ENCODE data around the gene SH2D3C. TPM values are rescaled to one million over a fixed set of nuclear protein-coding genes. Genes with fewer than 3 reads are reported as not detected.

SH2D3C gene
- total and polyA plus RNA-seq, 9 of the 15 experiments (the other 6 are each of a cell fraction or from before 2014, with no cell fraction given), result 0.03 to 1.2 (median 0.22) TPM; not detected in 1

- FAIRE-seq, result no peak
- in situ Hi-C loops (cut with MboI) (loop anchor here (10.0 kb wide), 1 partner anchor 135 kb away; no protein-coding TSS in a partner anchor), intact Hi-C loops (cut with micrococcal nuclease) (loop anchor here (10.0 kb wide), 1 partner anchor 305 kb away; no protein-coding TSS in a partner anchor)
- WGBS (ENCODE audit: insufficient coverage, low coverage, missing lambda C conversion rate), result 42% methylated on average over 6 of the region's 9 CpGs
- Histone ChIP-seq H3K27ac (ENCODE audit: extremely low read depth, low read depth, low read length) (no peak overlapping the region), H3K4me2 (ENCODE audit: insufficient read depth, low read length) (no peak overlapping the region), H3K4me1 (replicated peaks in 1 of 2; ENCODE audit: control insufficient read depth in 2 of 2, insufficient read depth in 2 of 2, low read length in 2 of 2) (peaks cover 7 to 41% of the 10 kb centered on the region in 2 experiments; a peak in 4 of 5 replicates), H3K9ac (ENCODE audit: insufficient read depth in 1 of 2, low read depth in 2 of 2, low read length in 2 of 2) (no peak overlapping the region), H3K27me3 (ENCODE audit: control insufficient read depth in 2 of 2, insufficient read depth in 2 of 2, low read length in 2 of 2) (no peaks in the 10 kb centered on the region), H3K9me3 (replicated peaks; ENCODE audit: control insufficient read depth, insufficient read depth, low read depth, low read length) (no peaks in the 10 kb centered on the region), H3K9me1 (ENCODE audit: control insufficient read depth, insufficient read depth, low read length) (no peaks in the 10 kb centered on the region), H3K36me3 (ENCODE audit: control insufficient read depth, insufficient read depth, low read length) (no peaks in the 10 kb centered on the region), H4K20me1 (replicated peaks; ENCODE audit: control insufficient read depth, insufficient read depth, low read length) (no peaks in the 10 kb centered on the region; the same call in 1 of the 2 replicates), H3K4me3 (no peak overlapping the region), H2AFZ (ENCODE audit: low read depth, low read length) (no peak overlapping the region), H3K79me2 (ENCODE audit: control insufficient read depth, insufficient read depth, low read length) (peaks cover 4% of the 10 kb centered on the region; the same call in 2 of the 3 replicates)
- no TSS peak for BruUV-seq (replicated peaks)
- no peak for ATAC-seq
- DNase-seq (ENCODE audit: extremely low read depth in 1 of 4, low spot score in 3 of 4), result no peak
- TF ChIP-seq ZNF274 (IDR thresholded peaks at IDR 0.05; ENCODE audit: borderline replicate concordance, low read depth, low read length), result no peak
- ChIA-PET CTCF (ENCODE audit: low intra/inter-chr PET ratio) (no interaction called here), POLR2A (interaction anchor here (0.6 kb wide), 1 partner anchor 196 kb away, joined by 3 read pairs; no protein-coding TSS in a partner anchor)
Observed at GRCh38 chr9:127730262-127730661, 48.2 kb downstream of the SH2D3C start.

GRCh38 chr9:127729522-127730256, 48.8 kb downstream of the SH2D3C start:
- DNase-seq (ENCODE audit: extremely low read depth in 1 of 4, low spot score in 3 of 4), result no peak
- intact Hi-C loops (cut with micrococcal nuclease), result loop anchor here (10.0 kb wide), 1 partner anchor 305 kb away; no protein-coding TSS in a partner anchor
- Histone ChIP-seq H3K4me2 (ENCODE audit: insufficient read depth, low read length) (no peak overlapping the region), H3K9me1 (ENCODE audit: control insufficient read depth, insufficient read depth, low read length) (no peaks in the 10 kb centered on the region), H3K27me3 (ENCODE audit: control insufficient read depth in 2 of 2, insufficient read depth in 2 of 2, low read length in 2 of 2) (no peaks in the 10 kb centered on the region), H3K9me3 (replicated peaks; ENCODE audit: control insufficient read depth, insufficient read depth, low read depth, low read length) (no peaks in the 10 kb centered on the region), H3K4me1 (replicated peaks in 1 of 2; ENCODE audit: control insufficient read depth in 2 of 2, insufficient read depth in 2 of 2, low read length in 2 of 2) (peaks cover 7 to 40% of the 10 kb centered on the region in 2 experiments), H3K36me3 (ENCODE audit: control insufficient read depth, insufficient read depth, low read length) (no peaks in the 10 kb centered on the region), H4K20me1 (replicated peaks; ENCODE audit: control insufficient read depth, insufficient read depth, low read length) (no peaks in the 10 kb centered on the region; the same call in 1 of the 2 replicates), H3K4me3 (no peak overlapping the region), H3K9ac (ENCODE audit: insufficient read depth in 1 of 2, low read depth in 2 of 2, low read length in 2 of 2) (peak overlapping the region in 1 of 2 experiments; percentile 41; a peak in 1 of 4 replicates), H3K79me2 (ENCODE audit: control insufficient read depth, insufficient read depth, low read length) (peaks cover 4% of the 10 kb centered on the region; the same call in 2 of the 3 replicates), H3K27ac (ENCODE audit: extremely low read depth, low read depth, low read length) (no peak overlapping the region), H2AFZ (ENCODE audit: low read depth, low read length) (no peak overlapping the region)
- POLR2A ChIA-PET, result interaction anchor here (0.6 to 1.8 kb wide), 5 partner anchors 10 to 47 kb away, joined by 3 to 5 read pairs (median 4); partner anchors contain the start of gene PTRH1
- no peak for ATAC-seq
- no TSS peak for BruUV-seq (replicated peaks)
- CTCF ChIA-PET (ENCODE audit: low intra/inter-chr PET ratio), result no interaction called here
- in situ Hi-C loops (cut with MboI), result loop anchor here (10.0 kb wide), 1 partner anchor 135 kb away; no protein-coding TSS in a partner anchor
- no peak for FAIRE-seq
- 55% methylated on average over 16 of the region's 18 CpGs for WGBS (ENCODE audit: insufficient coverage, low coverage, missing lambda C conversion rate)
- no peak for TF ChIP-seq PTRF (tag; IDR thresholded peaks at IDR 0.05)

All from K562 (cell line).